ENCODE data around the gene CACNA1E. TPM values are rescaled to one million over a fixed set of nuclear protein-coding genes. Genes with fewer than 3 reads are reported as not detected.

Gene CACNA1E
- total RNA-seq, 3 donors from 2014 or later (not counting 1 experiment from before 2014, with no cell fraction given): 0.40 TPM; not detected in 2

GRCh38 chr1:181557313-181557712, 74.0 kb downstream of the CACNA1E start:
- 65% methylated on average over 4 of the region's 4 CpGs for WGBS (ENCODE audit: insufficient coverage)
- intact Hi-C loops (cut with micrococcal nuclease): no loop called here
- Mint-ChIP-seq H3K27me3 (ENCODE audit: low read depth in 2 of 2) (no peaks in the 10 kb centered on the region), H3K4me1 (no peaks in the 10 kb centered on the region), H3K9me3 (no peaks in the 10 kb centered on the region), H3K36me3 (no peaks in the 10 kb centered on the region), H3K4me3 (no peak overlapping the region), H3K27ac (no peak overlapping the region)
- DNase-seq: no peak
- H3K27ac ChIP-seq (ENCODE audit: low read length): no peak overlapping the region
- H3K4me3 ChIP-seq (ENCODE audit: low read length): no peak overlapping the region
- no peaks in the 10 kb centered on the region for H3K9me3 ChIP-seq (ENCODE audit: control insufficient read depth, insufficient read depth, low read length)
- ATAC-seq: no peak
- no peak for TF ChIP-seq CTCF (IDR thresholded peaks at IDR 0.05)
- no peaks in the 10 kb centered on the region for H3K27me3 ChIP-seq (ENCODE audit: control insufficient read depth, insufficient read depth, low read length)
- H3K36me3 ChIP-seq (ENCODE audit: control insufficient read depth, insufficient read depth, low read length): no peaks in the 10 kb centered on the region
- H3K4me1 ChIP-seq (ENCODE audit: control insufficient read depth, insufficient read depth, low read length): no peaks in the 10 kb centered on the region

- no peaks in the 10 kb centered on the region for H3K36me3 ChIP-seq (ENCODE audit: control insufficient read depth, insufficient read depth, low read length)
These were observed 75.1 kb downstream of the CACNA1E start for GRCh38 chr1:181558416-181558815.

GRCh38 chr1:181559142-181559541, 75.8 kb downstream of the CACNA1E start:
- ATAC-seq: no peak
- no peak for DNase-seq
- no peaks in the 10 kb centered on the region for H3K9me3 ChIP-seq (ENCODE audit: control insufficient read depth, insufficient read depth, low read length)
- Mint-ChIP-seq H3K36me3 (no peaks in the 10 kb centered on the region), H3K27me3 (ENCODE audit: low read depth in 2 of 2) (no peaks in the 10 kb centered on the region), H3K4me1 (no peaks in the 10 kb centered on the region), H3K9me3 (no peaks in the 10 kb centered on the region), H3K27ac (no peak overlapping the region), H3K4me3 (no peak overlapping the region)
- 0% methylated on average over 1 of the region's 1 CpG for WGBS (ENCODE audit: insufficient coverage)
- H3K4me1 ChIP-seq (ENCODE audit: control insufficient read depth, insufficient read depth, low read length): no peaks in the 10 kb centered on the region
- no peak overlapping the region for H3K4me3 ChIP-seq (ENCODE audit: low read length)
- H3K36me3 ChIP-seq (ENCODE audit: control insufficient read depth, insufficient read depth, low read length): no peaks in the 10 kb centered on the region
- no peak for TF ChIP-seq CTCF (IDR thresholded peaks at IDR 0.05)
- no peak overlapping the region for H3K27ac ChIP-seq (ENCODE audit: low read length)
- intact Hi-C loops (cut with micrococcal nuclease): no loop called here
- no peaks in the 10 kb centered on the region for H3K27me3 ChIP-seq (ENCODE audit: control insufficient read depth, insufficient read depth, low read length)

More at GRCh38 chr1:181558416-181558815, 75.1 kb downstream of the CACNA1E start:
- Mint-ChIP-seq H3K9me3 (no peaks in the 10 kb centered on the region), H3K27me3 (ENCODE audit: low read depth in 2 of 2) (no peaks in the 10 kb centered on the region), H3K4me3 (no peak overlapping the region), H3K36me3 (no peaks in the 10 kb centered on the region), H3K4me1 (no peaks in the 10 kb centered on the region), H3K27ac (no peak overlapping the region)
- intact Hi-C loops (cut with micrococcal nuclease): no loop called here
- no peak for ATAC-seq
- H3K4me3 ChIP-seq (ENCODE audit: low read length): no peak overlapping the region
- no peaks in the 10 kb centered on the region for H3K9me3 ChIP-seq (ENCODE audit: control insufficient read depth, insufficient read depth, low read length)
- WGBS (ENCODE audit: insufficient coverage): 86% methylated on average over 4 of the region's 4 CpGs
- no peak for DNase-seq
- no peaks in the 10 kb centered on the region for H3K27me3 ChIP-seq (ENCODE audit: control insufficient read depth, insufficient read depth, low read length)
- TF ChIP-seq CTCF (IDR thresholded peaks at IDR 0.05): no peak
- no peaks in the 10 kb centered on the region for H3K4me1 ChIP-seq (ENCODE audit: control insufficient read depth, insufficient read depth, low read length)
- H3K27ac ChIP-seq (ENCODE audit: low read length): no peak overlapping the region

GRCh38 chr1:181562395-181562794, 79.1 kb downstream of the CACNA1E start:
- Histone ChIP-seq H3K27ac (ENCODE audit: low read length) (no peak overlapping the region), H3K4me3 (ENCODE audit: low read length) (no peak overlapping the region), H3K36me3 (ENCODE audit: control insufficient read depth, insufficient read depth, low read length) (no peaks in the 10 kb centered on the region), H3K4me1 (ENCODE audit: control insufficient read depth, insufficient read depth, low read length) (no peaks in the 10 kb centered on the region), H3K9me3 (ENCODE audit: control insufficient read depth, insufficient read depth, low read length) (no peaks in the 10 kb centered on the region), H3K27me3 (ENCODE audit: control insufficient read depth, insufficient read depth, low read length) (no peaks in the 10 kb centered on the region)
- DNase-seq (no peak), ATAC-seq (no peak)
- H3K27me3 Mint-ChIP-seq (ENCODE audit: low read depth in 2 of 2): no peaks in the 10 kb centered on the region
- intact Hi-C loops (cut with micrococcal nuclease): no loop called here
- TF ChIP-seq CTCF (IDR thresholded peaks at IDR 0.05): no peak
- 91% methylated on average over 4 of the region's 4 CpGs for WGBS (ENCODE audit: insufficient coverage)
- no peaks in the 10 kb centered on the region for H3K4me1 Mint-ChIP-seq
- no peaks in the 10 kb centered on the region for H3K36me3 Mint-ChIP-seq
- H3K4me3 Mint-ChIP-seq: no peak overlapping the region
- H3K27ac Mint-ChIP-seq: no peak overlapping the region
- H3K9me3 Mint-ChIP-seq: no peaks in the 10 kb centered on the region

Measured in natural killer cell (primary cell).